ENCODE measurements around the gene S100A11. TPM values are rescaled to one million over a fixed set of nuclear protein-coding genes. Genes with fewer than 3 reads are reported as not detected.

S100A11 gene
- total RNA-seq, 1 experiment from 2014 or later: 364 TPM

GRCh38 chr1:152007047-152007446 lies 29.8 kb downstream of the S100A11 start:
- Mint-ChIP-seq H3K4me3 (ENCODE audit: unreplicated experiment) (no peak overlapping the region), H3K27ac (ENCODE audit: unreplicated experiment) (no peak overlapping the region), H3K36me3 (ENCODE audit: insufficient read depth, unreplicated experiment) (no peaks in the 10 kb centered on the region), H3K27me3 (ENCODE audit: insufficient read depth, unreplicated experiment) (no peaks in the 10 kb centered on the region), H3K9me3 (ENCODE audit: unreplicated experiment) (no peaks in the 10 kb centered on the region), H3K4me1 (ENCODE audit: low read depth, unreplicated experiment) (peaks cover 18% of the 10 kb centered on the region)
- DNase-seq: no peak
- no TSS peak for BruUV-seq (replicated peaks)
- ChIA-PET POLR2A (no interaction called here), CTCF (no interaction called here)
- Histone ChIP-seq H3K27me3 (replicated peaks; ENCODE audit: control insufficient read depth, insufficient read depth, low read length) (no peaks in the 10 kb centered on the region), H3K9me3 (no peaks in the 10 kb centered on the region), H3K4me3 (ENCODE audit: low read depth, low read length) (no peak overlapping the region), H3K36me3 (ENCODE audit: control insufficient read depth, insufficient read depth, low read length) (no peaks in the 10 kb centered on the region), H3K4me1 (0 out of 2 replicates have a peak, but pooled peaks cover 3% of the 10 kb centered on the region)
- intact Hi-C loops (cut with micrococcal nuclease; ENCODE audit: unreplicated experiment): no loop called here
- no peak for TF ChIP-seq CTCF (IDR thresholded peaks at IDR 0.05; ENCODE audit: insufficient read depth in 1 of 2, low read depth in 1 of 2, low read length in 1 of 2, severe bottlenecking in 1 of 2, unreplicated experiment in 1 of 2)

DNA sequence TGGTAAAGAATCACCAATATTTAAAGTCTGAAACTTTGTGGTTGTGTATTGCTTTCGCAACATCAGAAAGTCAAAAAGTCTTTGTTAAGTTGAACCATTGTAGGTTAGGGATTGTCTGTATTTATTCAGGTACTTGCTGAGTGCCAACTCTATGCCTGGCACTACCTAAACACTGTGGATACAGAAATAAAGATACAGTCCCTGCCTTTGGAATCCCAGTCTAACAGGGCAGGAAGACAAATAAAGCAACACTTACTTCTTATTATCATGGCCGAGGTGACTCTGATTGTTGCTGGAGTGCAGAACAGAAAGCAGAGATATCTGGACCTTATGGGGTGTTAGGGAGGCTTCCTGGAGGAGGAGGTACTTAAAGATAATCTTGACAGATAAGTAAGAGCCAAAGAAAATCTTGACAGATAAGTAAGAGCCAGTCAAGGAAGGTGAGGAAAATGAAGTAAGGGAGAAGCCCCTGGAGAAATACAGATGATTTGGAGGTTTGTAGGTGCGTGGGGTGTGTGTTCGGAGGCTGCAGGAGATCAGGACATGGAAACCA lies 31.4 kb downstream of the S100A11 start:
- no peak for DNase-seq
- no peaks in the 10 kb centered on the region for H3K27me3 Mint-ChIP-seq (ENCODE audit: insufficient read depth, unreplicated experiment)
- no peak for TF ChIP-seq CTCF (IDR thresholded peaks at IDR 0.05; ENCODE audit: insufficient read depth in 1 of 2, low read depth in 1 of 2, low read length in 1 of 2, severe bottlenecking in 1 of 2, unreplicated experiment in 1 of 2)
- Histone ChIP-seq H3K9me3 (no peaks in the 10 kb centered on the region), H3K36me3 (ENCODE audit: control insufficient read depth, insufficient read depth, low read length) (no peaks in the 10 kb centered on the region), H3K27me3 (replicated peaks; ENCODE audit: control insufficient read depth, insufficient read depth, low read length) (no peaks in the 10 kb centered on the region), H3K4me3 (ENCODE audit: low read depth, low read length) (no peak overlapping the region), H3K4me1 (peaks cover 17% of the 10 kb centered on the region)
- H3K4me3 Mint-ChIP-seq (ENCODE audit: unreplicated experiment): no peak overlapping the region
- intact Hi-C loops (cut with micrococcal nuclease; ENCODE audit: unreplicated experiment): no loop called here
- POLR2A ChIA-PET: interaction anchor here (0.6 kb wide), 1 partner anchor 79 kb away, joined by 3 read pairs; no protein-coding TSS in a partner anchor
- H3K27ac Mint-ChIP-seq (ENCODE audit: unreplicated experiment): no peak overlapping the region
- H3K9me3 Mint-ChIP-seq (ENCODE audit: unreplicated experiment): no peaks in the 10 kb centered on the region
- peaks cover 32% of the 10 kb centered on the region for H3K4me1 Mint-ChIP-seq (ENCODE audit: low read depth, unreplicated experiment)
- peaks cover 6% of the 10 kb centered on the region for H3K36me3 Mint-ChIP-seq (ENCODE audit: insufficient read depth, unreplicated experiment)
- CTCF ChIA-PET: interaction anchor here (7.6 to 7.9 kb wide), 2 partner anchors 35 to 71 kb away, joined by 120 to 249 read pairs; no protein-coding TSS in a partner anchor
- no TSS peak for BruUV-seq (replicated peaks)

- H3K9me3 Mint-ChIP-seq (ENCODE audit: unreplicated experiment): no peaks in the 10 kb centered on the region
- intact Hi-C loops (cut with micrococcal nuclease; ENCODE audit: unreplicated experiment): no loop called here
- Histone ChIP-seq H3K4me3 (ENCODE audit: low read depth, low read length) (no peak overlapping the region), H3K9me3 (no peaks in the 10 kb centered on the region), H3K4me1 (peaks cover 29% of the 10 kb centered on the region), H3K36me3 (ENCODE audit: control insufficient read depth, insufficient read depth, low read length) (no peaks in the 10 kb centered on the region), H3K27me3 (replicated peaks; ENCODE audit: control insufficient read depth, insufficient read depth, low read length) (no peaks in the 10 kb centered on the region)
- TF ChIP-seq CTCF (IDR thresholded peaks at IDR 0.05; ENCODE audit: insufficient read depth in 1 of 2, low read depth in 1 of 2, low read length in 1 of 2, severe bottlenecking in 1 of 2, unreplicated experiment in 1 of 2): peak in 1 of 2 experiments; percentile 60
- no peak overlapping the region for H3K4me3 Mint-ChIP-seq (ENCODE audit: unreplicated experiment)
- peaks cover 38% of the 10 kb centered on the region for H3K4me1 Mint-ChIP-seq (ENCODE audit: low read depth, unreplicated experiment)
- ChIA-PET POLR2A (no interaction called here), CTCF (interaction anchor here (0.6 to 7.9 kb wide), 10 partner anchors 9 to 95 kb away, joined by 3 to 249 read pairs (median 6); partner anchors contain the start of gene THEM4)
- no peak overlapping the region for H3K27ac Mint-ChIP-seq (ENCODE audit: unreplicated experiment)
- H3K36me3 Mint-ChIP-seq (ENCODE audit: insufficient read depth, unreplicated experiment): peaks cover 6% of the 10 kb centered on the region
- no peaks in the 10 kb centered on the region for H3K27me3 Mint-ChIP-seq (ENCODE audit: insufficient read depth, unreplicated experiment)
- no TSS peak for BruUV-seq (replicated peaks)
- peak in 1 of 2 experiments; percentile 46 for DNase-seq
Observed at GRCh38 chr1:152003846-152004442, 32.9 kb downstream of the S100A11 start.

All from Caco-2 (cell line).